PC-3 (cell line): Measurements from ENCODE around the gene CFAP161. TPM values are rescaled to one million over a fixed set of nuclear protein-coding genes. Genes with fewer than 3 reads are reported as not detected.

Source experiments
- ATAC-seq: fragments of 200-7000 bp; cut with Tn5 transposase; 2 replicates; pipeline ENCODE4 v1.9.1; 2020; ENCODE audit warnings: mild to moderate bottlenecking, moderate library complexity
- BruUV-seq: library from RNA; stranded (reverse); fragments of 400-500 nt; replicated peaks from 2 replicates; lab custom pipeline; 2021; lab: Mats Ljungman, UMichigan
- CTCF ChIA-PET: fragments of 300-600 bp; sonication (Branson Sonifier 250); formaldehyde crosslinking; loops from one replicate; lab custom pipeline; 2022; ENCODE audit warnings: antibody characterized with exemption; lab: Charles Lee
- POLR2A ChIA-PET: fragments of 300-600 bp; sonication (Branson Sonifier 250); formaldehyde crosslinking; loops from one replicate; lab custom pipeline; 2022; ENCODE audit warnings: antibody characterized with exemption; ENCODE audit not compliant: unreplicated experiment; lab: Charles Lee
- DNase-seq: peaks from one replicate; pipeline ENCODE4 v3.0.0-alpha.2; 2015
- H2AFZ ChIP-seq: fragments of 300-600 bp; sonication (generic); 2 replicates; pipeline ENCODE4 v1.6.0; 2016; ENCODE audit warnings: antibody characterized with exemption, low read length
- H3F3A ChIP-seq: fragments of 300-600 bp; sonication (generic); one replicate; pipeline ENCODE4 v1.6.0; 2017; ENCODE audit warnings: antibody characterized with exemption, low read length, control low read depth, mild to moderate bottlenecking; ENCODE audit not compliant: unreplicated experiment
- H3K27ac ChIP-seq: fragments of 300-600 bp; sonication (generic); 2 replicates; pipeline ENCODE4 v1.5.1; 2016; ENCODE audit warnings: mild to moderate bottlenecking, low read length
- H3K27me3 ChIP-seq: fragments of 300-600 bp; sonication (generic); 2 replicates; pipeline ENCODE4 v1.6.1; 2016; ENCODE audit warnings: low read length, mixed read lengths
- H3K36me3 ChIP-seq: fragments of 300-600 bp; sonication (generic); 2 replicates; pipeline ENCODE4 v1.6.1; 2016; ENCODE audit warnings: low read depth, mixed run types, low read length, mixed read lengths
- H3K4me1 ChIP-seq: fragments of 300-600 bp; sonication (generic); 2 replicates; pipeline ENCODE4 v1.5.1; 2016; ENCODE audit warnings: low read length; ENCODE audit not compliant: insufficient read depth
- H3K4me2 ChIP-seq: fragments of 300-600 bp; sonication (generic); 2 replicates; pipeline ENCODE4 v1.6.0; 2016; ENCODE audit warnings: low read length
- H3K4me3 ChIP-seq: fragments of 300-600 bp; sonication (generic); 2 replicates; pipeline ENCODE4 v1.5.1; 2016; ENCODE audit warnings: mild to moderate bottlenecking, low read length, mixed read lengths
- H3K79me2 ChIP-seq: fragments of 300-600 bp; sonication (generic); 2 replicates; pipeline ENCODE4 v1.6.1; 2017; ENCODE audit warnings: low read length, mixed read lengths
- H3K9ac ChIP-seq: fragments of 300-600 bp; sonication (generic); 2 replicates; pipeline ENCODE4 v1.6.0; 2016; ENCODE audit warnings: mild to moderate bottlenecking, low read length
- H3K9me2 ChIP-seq: fragments of 300-600 bp; sonication (generic); replicated peaks from 2 replicates; pipeline ENCODE4 v1.6.1; 2016; ENCODE audit warnings: mixed run types, low read length, mixed read lengths
- H3K9me3 ChIP-seq: fragments of 300-600 bp; sonication (generic); 2 replicates; pipeline ENCODE4 v1.6.1; 2016; ENCODE audit warnings: low read length, mixed read lengths
- H4K20me1 ChIP-seq: fragments of 300-600 bp; sonication (generic); 2 replicates; pipeline ENCODE4 v1.6.1; 2016; ENCODE audit warnings: low read length, mixed read lengths
- CTCF ChIP-seq: fragments of 300-600 bp; sonication (generic); conservative IDR thresholded peaks from 2 replicates; pipeline ENCODE4 v1.5.1; 2017; ENCODE audit warnings: antibody characterized with exemption, low read depth, mild to moderate bottlenecking, low read length
- EZH2 ChIP-seq: fragments of 300-600 bp; sonication (generic); IDR thresholded peaks from one replicate; pipeline ENCODE4 v1.6.1; 2017; ENCODE audit warnings: antibody characterized with exemption, mild to moderate bottlenecking, low read length; ENCODE audit not compliant: unreplicated experiment
- EZH2phosphoT487 ChIP-seq: fragments of 300-600 bp; sonication (generic); IDR thresholded peaks from 2 replicates; pipeline ENCODE4 v1.6.1; 2018; ENCODE audit warnings: mild to moderate bottlenecking, antibody characterized with exemption, low read length, borderline replicate concordance
- intact Hi-C: fragments of 100-400 bp; cut with micrococcal nuclease; formaldehyde crosslinking; loops from 2 replicates; pipeline ENCODE4 v1.9.0; 2023
- total RNA-seq: library from RNA; depleted of rRNA; stranded (reverse); fragments of >200 nt; gene quantifications from 2 replicates; pipeline ENCODE4 v1.2.3, GENCODE V29; 2014

The CFAP161 gene
- total RNA-seq, 1 experiment from 2014 or later = 0.55 TPM

DNA sequence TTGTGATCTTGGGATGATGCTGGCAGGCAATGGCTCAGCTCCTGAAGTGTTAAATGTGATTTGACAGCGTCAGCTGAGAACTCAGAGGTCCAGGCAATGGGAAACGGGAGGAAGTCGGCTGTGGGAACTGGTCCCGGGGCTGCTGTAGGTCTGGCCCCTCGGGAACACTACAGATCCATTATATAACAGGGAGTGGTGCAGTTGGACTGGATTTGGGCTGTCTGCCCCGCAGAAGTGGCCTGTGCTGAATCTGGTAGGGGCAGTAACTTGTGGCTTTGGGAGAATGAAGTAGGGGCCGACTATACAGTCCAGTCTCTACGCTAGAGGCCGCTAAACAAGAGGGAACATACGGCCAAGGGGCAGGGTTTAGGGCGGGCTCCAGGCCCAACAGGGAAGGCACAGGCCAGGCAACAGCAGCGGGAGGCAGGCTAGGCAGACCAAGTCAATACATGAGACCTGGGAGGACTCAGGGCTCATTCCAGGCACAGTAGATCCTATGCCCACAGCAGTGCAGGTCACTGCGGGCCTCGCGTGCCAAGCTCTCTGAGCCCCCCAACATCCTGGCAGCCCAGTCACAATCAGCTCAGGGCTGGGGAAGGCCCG lies 42.3 kb downstream of the CFAP161 start:
- no peak overlapping the region for H3K4me2 ChIP-seq
- BruUV-seq = no TSS peak
- H3K4me1 ChIP-seq = no peaks in the 10 kb centered on the region
- no peak overlapping the region for H2AFZ ChIP-seq
- no peak for ATAC-seq
- intact Hi-C loops = no loop called here
- no peaks in the 10 kb centered on the region for H3F3A ChIP-seq
- H3K9me3 ChIP-seq = no peaks in the 10 kb centered on the region
- H3K9ac ChIP-seq = no peak overlapping the region
- H3K27me3 ChIP-seq = peaks cover 7% of the 10 kb centered on the region; the same call in 1 of the 2 replicates
- DNase-seq = no peak
- ChIA-PET POLR2A (no interaction called here), CTCF (no interaction called here)
- no peak overlapping the region for H3K27ac ChIP-seq
- TF ChIP-seq EZH2 (no peak), EZH2phosphoT487 (no peak), CTCF (no peak)
- no peaks in the 10 kb centered on the region for H3K79me2 ChIP-seq
- no peaks in the 10 kb centered on the region for H4K20me1 ChIP-seq
- no peaks in the 10 kb centered on the region for H3K9me2 ChIP-seq
- H3K4me3 ChIP-seq = no peak overlapping the region
- no peaks in the 10 kb centered on the region for H3K36me3 ChIP-seq

DNA sequence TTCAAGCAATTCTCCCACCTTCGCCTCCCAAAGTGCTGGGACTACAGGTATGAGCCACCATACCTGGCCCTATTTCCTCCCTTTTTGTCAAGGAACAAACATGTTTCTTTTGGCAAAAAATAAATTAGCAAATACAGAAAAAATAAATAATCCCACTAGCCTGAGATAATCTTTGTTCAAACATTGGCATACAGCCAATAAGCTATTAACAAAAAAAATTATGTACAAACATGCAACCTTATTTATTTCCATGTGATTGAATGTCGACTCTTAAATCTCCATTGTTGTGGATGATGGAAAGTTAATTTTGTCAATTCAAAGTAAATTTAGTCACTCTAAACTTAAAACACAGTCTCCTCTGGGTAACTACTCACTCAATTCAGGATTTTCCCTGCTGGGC lies 44.3 kb downstream of the CFAP161 start:
- no peak for DNase-seq
- H2AFZ ChIP-seq = no peak overlapping the region
- ATAC-seq = no peak
- no peaks in the 10 kb centered on the region for H3F3A ChIP-seq
- BruUV-seq = no TSS peak
- H4K20me1 ChIP-seq = no peaks in the 10 kb centered on the region
- H3K27ac ChIP-seq = no peak overlapping the region
- H3K4me2 ChIP-seq = no peak overlapping the region
- TF ChIP-seq EZH2 = no peak
- TF ChIP-seq EZH2phosphoT487 = no peak
- TF ChIP-seq CTCF = no peak
- no peaks in the 10 kb centered on the region for H3K9me2 ChIP-seq
- H3K4me1 ChIP-seq = no peaks in the 10 kb centered on the region
- no peaks in the 10 kb centered on the region for H3K9me3 ChIP-seq
- no peak overlapping the region for H3K9ac ChIP-seq
- ChIA-PET POLR2A (no interaction called here), CTCF (no interaction called here)
- no peaks in the 10 kb centered on the region for H3K36me3 ChIP-seq
- peaks cover 22% of the 10 kb centered on the region for H3K27me3 ChIP-seq
- H3K4me3 ChIP-seq = no peak overlapping the region
- intact Hi-C loops = no loop called here
- H3K79me2 ChIP-seq = no peaks in the 10 kb centered on the region

DNA sequence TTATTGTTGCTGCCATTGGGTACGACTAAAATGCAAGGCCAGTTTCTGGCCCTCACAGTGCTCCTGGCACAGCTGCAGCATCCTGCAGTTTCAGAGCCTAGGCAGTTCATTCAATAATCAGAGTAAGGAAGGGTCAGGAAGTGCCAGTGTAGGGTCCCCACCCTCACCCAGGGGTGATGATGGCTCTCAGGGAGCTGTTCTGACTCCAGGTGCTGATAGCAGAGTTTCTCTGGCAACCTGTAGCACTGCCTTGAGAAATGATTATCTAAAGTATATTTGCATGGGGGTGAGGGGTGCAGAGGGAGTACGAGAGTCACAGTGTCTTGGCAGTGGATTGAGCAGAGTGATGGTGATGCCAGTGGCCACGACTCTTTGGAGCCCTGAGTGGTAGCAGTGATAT lies 47.1 kb downstream of the CFAP161 start:
- no peaks in the 10 kb centered on the region for H4K20me1 ChIP-seq
- POLR2A ChIA-PET = no interaction called here
- intact Hi-C loops = no loop called here
- no peak overlapping the region for H3K4me2 ChIP-seq
- BruUV-seq = no TSS peak
- H3K79me2 ChIP-seq = no peaks in the 10 kb centered on the region
- no peak overlapping the region for H3K9ac ChIP-seq
- H2AFZ ChIP-seq = no peak overlapping the region
- H3K36me3 ChIP-seq = no peaks in the 10 kb centered on the region
- DNase-seq = no peak
- H3K9me2 ChIP-seq = no peaks in the 10 kb centered on the region
- CTCF ChIA-PET = no interaction called here
- H3K9me3 ChIP-seq = no peaks in the 10 kb centered on the region
- peaks cover 41% of the 10 kb centered on the region for H3K27me3 ChIP-seq
- H3K4me1 ChIP-seq = no peaks in the 10 kb centered on the region
- no peak overlapping the region for H3K4me3 ChIP-seq
- no peak for ATAC-seq
- TF ChIP-seq EZH2phosphoT487 (no peak), CTCF (no peak), EZH2 (no peak)
- H3F3A ChIP-seq = no peaks in the 10 kb centered on the region
- H3K27ac ChIP-seq = no peak overlapping the region
